GM23338 (cell line): ENCODE measurements around the gene DNM2. TPM values are rescaled to one million over a fixed set of nuclear protein-coding genes. Genes with fewer than 3 reads are reported as not detected.

Experiments
- CTCF ChIP-seq, 2 experiments: fragments of 200-600 bp in 1 of 2; sonication (generic) in 1 of 2; conservative IDR thresholded peaks; 2 replicates each; pipeline versions ENCODE4 v1.5.1 to v1.6.1; 2016 to 2017; ENCODE audit warnings: antibody characterized with exemption in 2 of 2, low read depth in 2 of 2, mild to moderate bottlenecking in 2 of 2, moderate library complexity in 1 of 2
- EZH2 ChIP-seq: fragments of 200-600 bp; sonication (generic); IDR thresholded peaks from one replicate; pipeline ENCODE4 v1.8.0; 2017; ENCODE audit warnings: antibody characterized with exemption, mild to moderate bottlenecking, low read depth; ENCODE audit not compliant: unreplicated experiment
- JUNB ChIP-seq: IDR thresholded peaks from one replicate; pipeline ENCODE4 v1.6.1; 2016; ENCODE audit warnings: antibody characterized with exemption; ENCODE audit not compliant: unreplicated experiment
- STAT1 ChIP-seq: IDR thresholded peaks from one replicate; pipeline ENCODE4 v1.6.1; 2016; ENCODE audit warnings: antibody characterized with exemption; ENCODE audit not compliant: unreplicated experiment
- polyA plus RNA-seq: library from polyadenylated mRNA; unstranded; fragments of >200 nt; fragmentation: Nextera tagmentation; extraction: Ambion mirVana; gene quantifications from 2 replicates; pipeline ENCODE4 v1.2.1, GENCODE V29; 2016
- total RNA-seq: library from RNA; depleted of rRNA; stranded (reverse); fragments of >200 nt; shearing (Covaris generic); gene quantifications from 2 replicates; pipeline ENCODE4 v1.2.3, GENCODE V29; 2014
- TF ChIP-seq, protein P1 (sequence below): fragments of 250-450 bp; sonication (Bioruptor Pico); IDR thresholded peaks from 2 replicates; pipeline ENCODE4 v1.5.0; 2020; ENCODE audit warnings: mild to moderate bottlenecking, moderate library complexity
- TF ChIP-seq, protein P2 (sequence below): IDR thresholded peaks from one replicate; pipeline ENCODE4 v1.6.1; 2018; ENCODE audit warnings: antibody characterized with exemption; ENCODE audit not compliant: unreplicated experiment
- TF ChIP-seq, protein P3 (sequence below): IDR thresholded peaks from 2 replicates; pipeline ENCODE4 v1.6.1; 2016; ENCODE audit warnings: antibody characterized with exemption

Gene DNM2
- total and polyA plus RNA-seq, 2 experiments from 2014 or later, result 40.7 to 138 TPM

DNA sequence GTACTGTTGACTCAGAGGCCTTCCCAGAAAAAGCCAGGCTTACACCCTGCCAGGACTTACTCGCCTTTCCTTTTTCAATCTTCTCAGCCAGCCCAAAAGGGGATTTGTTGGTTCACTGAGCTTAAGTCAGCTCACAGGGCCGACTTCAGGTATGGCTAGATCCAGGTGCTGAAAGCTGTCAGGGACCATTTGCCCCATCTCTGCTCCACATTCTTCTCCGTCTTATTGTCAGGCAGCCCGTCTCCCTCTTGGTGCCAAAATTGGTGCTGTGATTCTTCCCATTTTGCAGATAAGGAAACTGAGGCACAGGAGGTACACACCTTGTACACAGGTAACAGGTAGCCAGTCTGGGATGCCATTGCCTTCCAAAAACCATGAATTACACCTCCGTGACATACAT, 132.8 kb downstream of the DNM2 start (continued):
- TF ChIP-seq, protein P1, sequence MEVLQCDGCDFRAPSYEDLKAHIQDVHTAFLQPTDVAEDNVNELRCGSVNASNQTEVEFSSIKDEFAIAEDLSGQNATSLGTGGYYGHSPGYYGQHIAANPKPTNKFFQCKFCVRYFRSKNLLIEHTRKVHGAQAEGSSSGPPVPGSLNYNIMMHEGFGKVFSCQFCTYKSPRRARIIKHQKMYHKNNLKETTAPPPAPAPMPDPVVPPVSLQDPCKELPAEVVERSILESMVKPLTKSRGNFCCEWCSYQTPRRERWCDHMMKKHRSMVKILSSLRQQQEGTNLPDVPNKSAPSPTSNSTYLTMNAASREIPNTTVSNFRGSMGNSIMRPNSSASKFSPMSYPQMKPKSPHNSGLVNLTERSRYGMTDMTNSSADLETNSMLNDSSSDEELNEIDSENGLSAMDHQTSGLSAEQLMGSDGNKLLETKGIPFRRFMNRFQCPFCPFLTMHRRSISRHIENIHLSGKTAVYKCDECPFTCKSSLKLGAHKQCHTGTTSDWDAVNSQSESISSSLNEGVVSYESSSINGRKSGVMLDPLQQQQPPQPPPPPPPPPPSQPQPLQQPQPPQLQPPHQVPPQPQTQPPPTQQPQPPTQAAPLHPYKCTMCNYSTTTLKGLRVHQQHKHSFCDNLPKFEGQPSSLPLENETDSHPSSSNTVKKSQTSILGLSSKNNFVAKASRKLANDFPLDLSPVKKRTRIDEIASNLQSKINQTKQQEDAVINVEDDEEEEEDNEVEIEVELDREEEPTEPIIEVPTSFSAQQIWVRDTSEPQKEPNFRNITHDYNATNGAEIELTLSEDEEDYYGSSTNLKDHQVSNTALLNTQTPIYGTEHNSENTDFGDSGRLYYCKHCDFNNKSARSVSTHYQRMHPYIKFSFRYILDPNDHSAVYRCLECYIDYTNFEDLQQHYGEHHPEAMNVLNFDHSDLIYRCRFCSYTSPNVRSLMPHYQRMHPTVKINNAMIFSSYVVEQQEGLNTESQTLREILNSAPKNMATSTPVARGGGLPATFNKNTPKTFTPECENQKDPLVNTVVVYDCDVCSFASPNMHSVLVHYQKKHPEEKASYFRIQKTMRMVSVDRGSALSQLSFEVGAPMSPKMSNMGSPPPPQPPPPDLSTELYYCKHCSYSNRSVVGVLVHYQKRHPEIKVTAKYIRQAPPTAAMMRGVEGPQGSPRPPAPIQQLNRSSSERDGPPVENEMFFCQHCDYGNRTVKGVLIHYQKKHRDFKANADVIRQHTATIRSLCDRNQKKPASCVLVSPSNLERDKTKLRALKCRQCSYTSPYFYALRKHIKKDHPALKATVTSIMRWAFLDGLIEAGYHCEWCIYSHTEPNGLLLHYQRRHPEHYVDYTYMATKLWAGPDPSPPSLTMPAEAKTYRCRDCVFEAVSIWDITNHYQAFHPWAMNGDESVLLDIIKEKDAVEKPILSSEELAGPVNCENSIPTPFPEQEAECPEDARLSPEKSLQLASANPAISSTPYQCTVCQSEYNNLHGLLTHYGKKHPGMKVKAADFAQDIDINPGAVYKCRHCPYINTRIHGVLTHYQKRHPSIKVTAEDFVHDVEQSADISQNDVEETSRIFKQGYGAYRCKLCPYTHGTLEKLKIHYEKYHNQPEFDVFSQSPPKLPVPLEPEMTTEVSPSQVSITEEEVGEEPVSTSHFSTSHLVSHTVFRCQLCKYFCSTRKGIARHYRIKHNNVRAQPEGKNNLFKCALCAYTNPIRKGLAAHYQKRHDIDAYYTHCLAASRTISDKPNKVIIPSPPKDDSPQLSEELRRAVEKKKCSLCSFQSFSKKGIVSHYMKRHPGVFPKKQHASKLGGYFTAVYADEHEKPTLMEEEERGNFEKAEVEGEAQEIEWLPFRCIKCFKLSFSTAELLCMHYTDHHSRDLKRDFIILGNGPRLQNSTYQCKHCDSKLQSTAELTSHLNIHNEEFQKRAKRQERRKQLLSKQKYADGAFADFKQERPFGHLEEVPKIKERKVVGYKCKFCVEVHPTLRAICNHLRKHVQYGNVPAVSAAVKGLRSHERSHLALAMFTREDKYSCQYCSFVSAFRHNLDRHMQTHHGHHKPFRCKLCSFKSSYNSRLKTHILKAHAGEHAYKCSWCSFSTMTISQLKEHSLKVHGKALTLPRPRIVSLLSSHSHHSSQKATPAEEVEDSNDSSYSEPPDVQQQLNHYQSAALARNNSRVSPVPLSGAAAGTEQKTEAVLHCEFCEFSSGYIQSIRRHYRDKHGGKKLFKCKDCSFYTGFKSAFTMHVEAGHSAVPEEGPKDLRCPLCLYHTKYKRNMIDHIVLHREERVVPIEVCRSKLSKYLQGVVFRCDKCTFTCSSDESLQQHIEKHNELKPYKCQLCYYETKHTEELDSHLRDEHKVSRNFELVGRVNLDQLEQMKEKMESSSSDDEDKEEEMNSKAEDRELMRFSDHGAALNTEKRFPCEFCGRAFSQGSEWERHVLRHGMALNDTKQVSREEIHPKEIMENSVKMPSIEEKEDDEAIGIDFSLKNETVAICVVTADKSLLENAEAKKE (CRISPR knock-in tag), result no peak
- no peak for TF ChIP-seq CTCF (conservative IDR thresholded peaks at IDR 0.05; ENCODE audit: low read depth in 2 of 2)
- no peak for TF ChIP-seq EZH2
- TF ChIP-seq STAT1, result no peak
- TF ChIP-seq, protein P2, sequence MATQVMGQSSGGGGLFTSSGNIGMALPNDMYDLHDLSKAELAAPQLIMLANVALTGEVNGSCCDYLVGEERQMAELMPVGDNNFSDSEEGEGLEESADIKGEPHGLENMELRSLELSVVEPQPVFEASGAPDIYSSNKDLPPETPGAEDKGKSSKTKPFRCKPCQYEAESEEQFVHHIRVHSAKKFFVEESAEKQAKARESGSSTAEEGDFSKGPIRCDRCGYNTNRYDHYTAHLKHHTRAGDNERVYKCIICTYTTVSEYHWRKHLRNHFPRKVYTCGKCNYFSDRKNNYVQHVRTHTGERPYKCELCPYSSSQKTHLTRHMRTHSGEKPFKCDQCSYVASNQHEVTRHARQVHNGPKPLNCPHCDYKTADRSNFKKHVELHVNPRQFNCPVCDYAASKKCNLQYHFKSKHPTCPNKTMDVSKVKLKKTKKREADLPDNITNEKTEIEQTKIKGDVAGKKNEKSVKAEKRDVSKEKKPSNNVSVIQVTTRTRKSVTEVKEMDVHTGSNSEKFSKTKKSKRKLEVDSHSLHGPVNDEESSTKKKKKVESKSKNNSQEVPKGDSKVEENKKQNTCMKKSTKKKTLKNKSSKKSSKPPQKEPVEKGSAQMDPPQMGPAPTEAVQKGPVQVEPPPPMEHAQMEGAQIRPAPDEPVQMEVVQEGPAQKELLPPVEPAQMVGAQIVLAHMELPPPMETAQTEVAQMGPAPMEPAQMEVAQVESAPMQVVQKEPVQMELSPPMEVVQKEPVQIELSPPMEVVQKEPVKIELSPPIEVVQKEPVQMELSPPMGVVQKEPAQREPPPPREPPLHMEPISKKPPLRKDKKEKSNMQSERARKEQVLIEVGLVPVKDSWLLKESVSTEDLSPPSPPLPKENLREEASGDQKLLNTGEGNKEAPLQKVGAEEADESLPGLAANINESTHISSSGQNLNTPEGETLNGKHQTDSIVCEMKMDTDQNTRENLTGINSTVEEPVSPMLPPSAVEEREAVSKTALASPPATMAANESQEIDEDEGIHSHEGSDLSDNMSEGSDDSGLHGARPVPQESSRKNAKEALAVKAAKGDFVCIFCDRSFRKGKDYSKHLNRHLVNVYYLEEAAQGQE, result no peak
- no peak for TF ChIP-seq JUNB
- TF ChIP-seq, protein P3, sequence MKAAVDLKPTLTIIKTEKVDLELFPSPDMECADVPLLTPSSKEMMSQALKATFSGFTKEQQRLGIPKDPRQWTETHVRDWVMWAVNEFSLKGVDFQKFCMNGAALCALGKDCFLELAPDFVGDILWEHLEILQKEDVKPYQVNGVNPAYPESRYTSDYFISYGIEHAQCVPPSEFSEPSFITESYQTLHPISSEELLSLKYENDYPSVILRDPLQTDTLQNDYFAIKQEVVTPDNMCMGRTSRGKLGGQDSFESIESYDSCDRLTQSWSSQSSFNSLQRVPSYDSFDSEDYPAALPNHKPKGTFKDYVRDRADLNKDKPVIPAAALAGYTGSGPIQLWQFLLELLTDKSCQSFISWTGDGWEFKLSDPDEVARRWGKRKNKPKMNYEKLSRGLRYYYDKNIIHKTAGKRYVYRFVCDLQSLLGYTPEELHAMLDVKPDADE, result no peak
